ENCODE results near the gene TSNAXIP1.

DNA sequence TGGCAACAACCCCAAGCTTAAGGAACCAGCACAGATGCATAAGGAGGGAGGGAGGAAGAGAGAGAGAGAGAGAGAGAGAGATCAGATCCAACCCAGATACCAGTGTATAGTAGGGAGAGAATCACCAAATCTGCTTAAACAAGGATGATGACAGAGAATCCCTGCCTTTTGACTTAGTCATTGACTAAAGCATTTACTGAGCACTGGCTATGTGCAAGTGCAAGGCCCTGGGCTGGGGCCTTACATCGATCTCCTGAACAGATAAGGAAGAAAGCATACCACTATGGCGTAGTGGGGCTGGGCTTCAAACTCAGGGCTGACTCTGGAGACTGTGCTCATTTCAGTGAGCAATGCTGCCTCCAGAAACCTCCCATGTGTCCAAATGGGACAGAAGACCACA, 15.8 kb downstream of the TSNAXIP1 start:
- TF ChIP-seq POLR2A (IDR thresholded peaks at IDR 0.05) (no peak), EP300 (IDR thresholded peaks at IDR 0.05) (no peak)
- TF ChIP-seq, protein P1, sequence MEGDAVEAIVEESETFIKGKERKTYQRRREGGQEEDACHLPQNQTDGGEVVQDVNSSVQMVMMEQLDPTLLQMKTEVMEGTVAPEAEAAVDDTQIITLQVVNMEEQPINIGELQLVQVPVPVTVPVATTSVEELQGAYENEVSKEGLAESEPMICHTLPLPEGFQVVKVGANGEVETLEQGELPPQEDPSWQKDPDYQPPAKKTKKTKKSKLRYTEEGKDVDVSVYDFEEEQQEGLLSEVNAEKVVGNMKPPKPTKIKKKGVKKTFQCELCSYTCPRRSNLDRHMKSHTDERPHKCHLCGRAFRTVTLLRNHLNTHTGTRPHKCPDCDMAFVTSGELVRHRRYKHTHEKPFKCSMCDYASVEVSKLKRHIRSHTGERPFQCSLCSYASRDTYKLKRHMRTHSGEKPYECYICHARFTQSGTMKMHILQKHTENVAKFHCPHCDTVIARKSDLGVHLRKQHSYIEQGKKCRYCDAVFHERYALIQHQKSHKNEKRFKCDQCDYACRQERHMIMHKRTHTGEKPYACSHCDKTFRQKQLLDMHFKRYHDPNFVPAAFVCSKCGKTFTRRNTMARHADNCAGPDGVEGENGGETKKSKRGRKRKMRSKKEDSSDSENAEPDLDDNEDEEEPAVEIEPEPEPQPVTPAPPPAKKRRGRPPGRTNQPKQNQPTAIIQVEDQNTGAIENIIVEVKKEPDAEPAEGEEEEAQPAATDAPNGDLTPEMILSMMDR (IDR thresholded peaks at IDR 0.05), result no peak

All from suprapubic skin (tissue), 3 donors.